SK-N-SH (cell line): ENCODE measurements around the gene BPIFA2. TPM values are rescaled to one million over a fixed set of nuclear protein-coding genes. Genes with fewer than 3 reads are reported as not detected.

Experiments
- CTCF ChIA-PET: fragments of 300-600, 350-600 bp; formaldehyde crosslinking; extraction: SDS; loops from one replicate; lab custom pipeline; 2021; lab: Yijun Ruan, JAX
- POLR2A ChIA-PET: fragments of 350-600 bp; sonication (Branson Sonifier 250); formaldehyde crosslinking; extraction: SDS; loops from one replicate; lab custom pipeline; 2020; ENCODE audit warnings: antibody characterized with exemption, inconsistent platforms; lab: Yijun Ruan, JAX
- DNase-seq: peaks from one replicate; pipeline ENCODE4 v3.0.0; 2012
- H2AFZ ChIP-seq: fragments of 200-600 bp; sonication (generic); 2 replicates; pipeline ENCODE4 v1.8.1; 2016; ENCODE audit warnings: antibody characterized with exemption, mild to moderate bottlenecking, low read depth
- H3F3A ChIP-seq: fragments of 200-600 bp; sonication (generic); replicated peaks from 2 replicates; pipeline ENCODE3; 2016; ENCODE audit warnings: antibody characterized with exemption, mild to moderate bottlenecking; ENCODE audit not compliant: insufficient read depth
- H3K27ac ChIP-seq, 2 experiments: fragments of 200-500 bp in 1 of 2; fragments of 200-600 bp in 1 of 2; sonication (Bioruptor generic) in 1 of 2; sonication (generic), shearing (Covaris generic) in 1 of 2; 2 replicates each; pipeline versions ENCODE4 v1.5.1 to v1.6.1; 2014 to 2016; ENCODE audit warnings: low read depth in 2 of 2, inconsistent platforms in 1 of 2, low read length in 1 of 2, mild to moderate bottlenecking in 1 of 2, mixed read lengths in 1 of 2
- H3K27me3 ChIP-seq: fragments of 200-600 bp; sonication (generic), shearing (Covaris generic); 2 replicates; pipeline ENCODE4 v1.6.1; 2016; ENCODE audit warnings: mixed run types; ENCODE audit not compliant: insufficient read depth
- H3K36me3 ChIP-seq, 2 experiments: fragments of 200-500 bp in 1 of 2; fragments of 200-600 bp in 1 of 2; sonication (Bioruptor generic) in 1 of 2; sonication (generic) in 1 of 2; replicated peaks in 1 of 2; 2 replicates each; pipeline versions ENCODE3 to v1.5.1; 2014 to 2016; ENCODE audit warnings: low read length in 1 of 2, mild to moderate bottlenecking in 1 of 2; ENCODE audit not compliant: insufficient read depth in 2 of 2, control insufficient read depth in 1 of 2
- H3K4me1 ChIP-seq, 2 experiments: fragments of 200-500 bp in 1 of 2; fragments of 200-600 bp in 1 of 2; sonication (Bioruptor generic) in 1 of 2; sonication (generic), shearing (Covaris generic) in 1 of 2; 2 replicates each; pipeline versions ENCODE4 v1.5.1 to v1.6.1; 2014 to 2016; ENCODE audit warnings: low read depth in 1 of 2, low read length in 1 of 2, mixed run types in 1 of 2; ENCODE audit not compliant: insufficient read depth in 2 of 2, control insufficient read depth in 1 of 2
- H3K4me2 ChIP-seq: fragments of 200-600 bp; sonication (generic), shearing (Covaris generic); 2 replicates; pipeline ENCODE4 v1.6.1; 2017; ENCODE audit warnings: mixed run types
- H3K4me3 ChIP-seq, 2 experiments: fragments of 200-500 bp in 1 of 2; fragments of 200-600 bp in 1 of 2; sonication (Bioruptor generic) in 1 of 2; sonication (generic), shearing (Covaris generic) in 1 of 2; 2 replicates each; pipeline versions ENCODE4 v1.5.1 to v1.8.1; 2014 to 2016; ENCODE audit warnings: low read depth in 2 of 2, inconsistent platforms in 1 of 2, low read length in 1 of 2, mild to moderate bottlenecking in 1 of 2, mixed read lengths in 1 of 2, moderate library complexity in 1 of 2
- H3K79me2 ChIP-seq: fragments of 200-600 bp; sonication (generic); 2 replicates; pipeline ENCODE4 v1.8.1; 2017; ENCODE audit warnings: mild to moderate bottlenecking; ENCODE audit not compliant: insufficient read depth
- H3K9ac ChIP-seq: fragments of 200-600 bp; sonication (generic); 2 replicates; pipeline ENCODE4 v1.6.1; 2017; ENCODE audit warnings: mixed run types
- H3K9me2 ChIP-seq: fragments of 200-600 bp; sonication (generic); 2 replicates; pipeline ENCODE4 v1.6.1; 2017; ENCODE audit warnings: mixed run types
- H3K9me3 ChIP-seq: fragments of 200-600 bp; sonication (generic); 2 replicates; pipeline ENCODE4 v1.6.1; 2017; ENCODE audit warnings: mixed run types, mild to moderate bottlenecking, moderate library complexity
- H4K20me1 ChIP-seq: fragments of 200-600 bp; sonication (generic); 2 replicates; pipeline ENCODE4 v1.6.1; 2017; ENCODE audit warnings: mild to moderate bottlenecking, mixed run types; ENCODE audit not compliant: insufficient read depth
- ELF1 ChIP-seq: IDR thresholded peaks from 2 replicates; pipeline ENCODE4 v1.4.0; 2012
- FOSL2 ChIP-seq: IDR thresholded peaks from 2 replicates; pipeline ENCODE4 v1.4.0; 2012; ENCODE audit warnings: low read depth, mild to moderate bottlenecking, moderate library complexity, borderline replicate concordance
- GATA2 ChIP-seq: sonication (generic); formaldehyde crosslinking; IDR thresholded peaks from 2 replicates; pipeline ENCODE4 v1.5.0; 2020; ENCODE audit warnings: mild to moderate bottlenecking, missing genetic modification reagents
- IRF3 ChIP-seq: fragments of 150-350 bp; IDR thresholded peaks from 2 replicates; pipeline ENCODE4 v1.6.1; 2016; ENCODE audit warnings: mild to moderate bottlenecking, low read depth, low read length
- JUND ChIP-seq: IDR thresholded peaks from 2 replicates; pipeline ENCODE4 v1.4.0; 2012
- MAX ChIP-seq: IDR thresholded peaks from 2 replicates; pipeline ENCODE4 v1.4.0; 2012; ENCODE audit warnings: low read depth
- MXI1 ChIP-seq: IDR thresholded peaks from 2 replicates; pipeline ENCODE4 v1.6.1; 2012; ENCODE audit warnings: mild to moderate bottlenecking, low read depth, low read length, improper control_type of control experiment
- NFIC ChIP-seq: IDR thresholded peaks from 2 replicates; pipeline ENCODE4 v1.4.0; 2012; ENCODE audit warnings: borderline replicate concordance
- NRF1 ChIP-seq: IDR thresholded peaks from 2 replicates; pipeline ENCODE4 v1.6.1; 2012; ENCODE audit warnings: low read depth, mild to moderate bottlenecking, low read length
- POLR2AphosphoS5 ChIP-seq: IDR thresholded peaks from 2 replicates; pipeline ENCODE4 v1.6.1; 2012; ENCODE audit warnings: low read depth, low read length
- RAD21 ChIP-seq: IDR thresholded peaks from 2 replicates; pipeline ENCODE4 v1.6.1; 2012; ENCODE audit warnings: mild to moderate bottlenecking, low read length
- RCOR1 ChIP-seq: fragments of 150-350 bp; IDR thresholded peaks from 2 replicates; pipeline ENCODE4 v1.6.1; 2017; ENCODE audit warnings: antibody characterized with exemption, low read length
- RFX5 ChIP-seq: IDR thresholded peaks from 2 replicates; pipeline ENCODE4 v1.6.1; 2012; ENCODE audit warnings: mild to moderate bottlenecking, improper control_type of control experiment, low read length
- RXRA ChIP-seq: IDR thresholded peaks from 2 replicates; pipeline ENCODE4 v1.4.0; 2012; ENCODE audit warnings: low read depth, mild to moderate bottlenecking, borderline replicate concordance
- SIN3A ChIP-seq: IDR thresholded peaks from 2 replicates; pipeline ENCODE4 v1.6.1; 2012; ENCODE audit warnings: low read depth, mild to moderate bottlenecking, low read length, moderate library complexity, borderline replicate concordance
- SMC3 ChIP-seq: IDR thresholded peaks from 2 replicates; pipeline ENCODE4 v1.6.1; 2012; ENCODE audit warnings: low read depth, low read length, improper control_type of control experiment
- TCF12 ChIP-seq: IDR thresholded peaks from 2 replicates; pipeline ENCODE4 v1.4.0; 2012
- TEAD4 ChIP-seq: IDR thresholded peaks from 2 replicates; pipeline ENCODE4 v1.4.0; 2012; ENCODE audit warnings: mild to moderate bottlenecking, borderline replicate concordance; ENCODE audit not compliant: insufficient read depth
- YY1 ChIP-seq: IDR thresholded peaks from 2 replicates; pipeline ENCODE4 v1.4.0; 2012; ENCODE audit warnings: low read depth, mild to moderate bottlenecking
- WGBS: methylation state at CpG from one replicate; pipeline ENCODE4 v1.1.6; 2017; ENCODE audit warnings: low lambda C conversion rate; 5-methylcytosine and 5-hydroxymethylcytosine counted together
- polyA plus RNA-seq, 3 experiments: library from polyadenylated mRNA; depleted of rRNA; stranded (reverse); fragments of >200 nt; gene quantifications; 2 replicates each; pipeline ENCODE4 v1.2.3, GENCODE V29; 2012
- TF ChIP-seq, protein P1 (sequence below): IDR thresholded peaks from 2 replicates; pipeline ENCODE4; 2012

Gene BPIFA2
- polyA plus RNA-seq, 1 of the 3 experiments (the other 2 are of a cell fraction): not detected

DNA sequence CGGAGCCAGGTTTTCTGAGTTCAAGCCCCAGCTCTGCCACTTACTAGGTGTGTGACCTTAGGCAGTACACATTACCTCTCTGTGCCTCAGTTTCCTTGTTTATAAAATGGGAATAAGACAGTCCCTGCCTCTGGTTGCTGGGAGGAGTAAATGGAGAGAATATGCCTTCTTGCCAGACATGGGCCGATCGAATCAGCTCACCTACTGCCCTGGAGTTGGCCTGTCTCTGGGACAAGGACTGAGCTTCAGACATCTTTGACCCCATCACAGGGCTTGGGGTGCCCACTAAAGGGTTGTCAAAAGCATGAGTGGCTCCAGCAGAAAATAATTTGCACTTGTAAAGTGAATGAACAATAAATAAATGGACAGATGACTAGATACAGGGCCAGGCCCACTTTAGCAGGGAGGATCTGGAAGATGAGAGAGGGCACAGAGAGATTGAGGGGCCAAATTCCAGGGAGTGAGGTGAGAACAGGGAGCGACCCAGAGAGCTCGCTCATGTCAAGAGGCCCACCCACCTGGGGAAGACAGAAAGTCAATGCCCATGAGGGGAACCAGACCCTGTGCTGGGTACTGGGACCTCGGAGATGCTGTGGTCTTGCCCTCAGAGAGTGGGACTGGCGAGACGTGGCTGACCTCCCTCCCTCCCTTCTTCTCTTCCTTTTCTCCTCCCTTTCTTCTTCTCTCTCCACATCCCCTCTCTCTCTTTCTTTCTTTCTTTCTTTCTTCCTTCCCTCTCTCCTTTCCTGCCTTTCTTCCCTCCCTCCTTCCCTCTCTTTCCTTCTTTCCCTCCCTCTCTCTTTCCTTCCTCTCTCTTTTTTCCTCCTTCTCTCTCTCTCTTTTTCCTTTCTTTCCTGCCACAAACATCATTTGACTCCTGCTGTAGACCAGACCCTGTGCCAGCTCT, 3.9 kb upstream of the BPIFA2 start:
- H2AFZ ChIP-seq: no peak overlapping the region
- no peaks in the 10 kb centered on the region for H3K9me2 ChIP-seq
- ChIA-PET CTCF (no interaction called here), POLR2A (no interaction called here)
- DNase-seq: no peak
- H3K4me1 ChIP-seq: no peaks in the 10 kb centered on the region
- H3K36me3 ChIP-seq: no peaks in the 10 kb centered on the region
- H3K4me3 ChIP-seq: no peak overlapping the region
- WGBS: 19% methylated on average over 8 of the region's 8 CpGs
- no peaks in the 10 kb centered on the region for H4K20me1 ChIP-seq
- no peaks in the 10 kb centered on the region for H3F3A ChIP-seq
- H3K9ac ChIP-seq: no peak overlapping the region
- no peaks in the 10 kb centered on the region for H3K9me3 ChIP-seq
- H3K4me2 ChIP-seq: no peak overlapping the region
- no peaks in the 10 kb centered on the region for H3K79me2 ChIP-seq
- H3K27ac ChIP-seq: no peak overlapping the region
- TF ChIP-seq RFX5 (no peak), SIN3A (no peak), NRF1 (no peak), SMC3 (no peak), MXI1 (no peak), JUND (no peak), ELF1 (no peak), RCOR1 (no peak), TCF12 (no peak), MAX (no peak), IRF3 (no peak)
- TF ChIP-seq, protein P1, sequence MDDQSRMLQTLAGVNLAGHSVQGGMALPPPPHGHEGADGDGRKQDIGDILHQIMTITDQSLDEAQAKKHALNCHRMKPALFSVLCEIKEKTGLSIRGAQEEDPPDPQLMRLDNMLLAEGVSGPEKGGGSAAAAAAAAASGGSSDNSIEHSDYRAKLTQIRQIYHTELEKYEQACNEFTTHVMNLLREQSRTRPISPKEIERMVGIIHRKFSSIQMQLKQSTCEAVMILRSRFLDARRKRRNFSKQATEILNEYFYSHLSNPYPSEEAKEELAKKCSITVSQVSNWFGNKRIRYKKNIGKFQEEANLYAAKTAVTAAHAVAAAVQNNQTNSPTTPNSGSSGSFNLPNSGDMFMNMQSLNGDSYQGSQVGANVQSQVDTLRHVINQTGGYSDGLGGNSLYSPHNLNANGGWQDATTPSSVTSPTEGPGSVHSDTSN: no peak
- TF ChIP-seq, all 33 proteins: peak for 0
- peaks cover 30% of the 10 kb centered on the region; the same call in 1 of the 2 replicates for H3K27me3 ChIP-seq

DNA sequence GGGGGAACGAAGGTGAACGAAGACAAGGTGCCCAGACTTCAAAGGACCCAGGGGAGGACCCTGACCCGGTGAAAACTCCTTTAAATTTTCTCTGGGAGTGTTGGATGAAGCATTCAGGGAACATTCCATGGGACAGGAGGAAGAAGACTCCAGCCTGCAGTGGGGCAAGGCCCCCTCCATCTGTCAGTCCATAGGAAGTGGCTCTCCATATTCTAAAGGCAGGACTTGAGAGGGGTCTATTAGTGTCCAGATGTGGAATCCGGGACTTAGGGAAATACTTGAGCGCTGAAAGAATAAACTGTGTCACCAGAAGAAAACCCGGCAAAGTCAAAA, 3.2 kb upstream of the BPIFA2 start:
- H3K4me3 ChIP-seq: no peak overlapping the region
- H4K20me1 ChIP-seq: no peaks in the 10 kb centered on the region
- H3K9me2 ChIP-seq: no peaks in the 10 kb centered on the region
- no peak overlapping the region for H3K9ac ChIP-seq
- no peaks in the 10 kb centered on the region for H3K79me2 ChIP-seq
- WGBS: 11% methylated on average over 6 of the region's 6 CpGs
- no peaks in the 10 kb centered on the region for H3K36me3 ChIP-seq
- no peaks in the 10 kb centered on the region for H3K4me1 ChIP-seq
- no peak for DNase-seq
- H3K27me3 ChIP-seq: peaks cover 30% of the 10 kb centered on the region; the same call in 1 of the 2 replicates
- H3K9me3 ChIP-seq: peaks cover 4% of the 10 kb centered on the region; the same call in 1 of the 2 replicates
- CTCF ChIA-PET: no interaction called here
- POLR2A ChIA-PET: no interaction called here
- H2AFZ ChIP-seq: no peak overlapping the region
- TF ChIP-seq GATA2 (CRISPR knock-in tag) (no peak), YY1 (no peak), MAX (no peak), TEAD4 (no peak), SIN3A (no peak), IRF3 (no peak), RXRA (no peak), RAD21 (no peak), POLR2AphosphoS5 (no peak), RFX5 (no peak), NFIC (no peak), FOSL2 (no peak), SMC3 (no peak)
- TF ChIP-seq, protein P1: no peak
- no peak overlapping the region for H3K4me2 ChIP-seq
- H3F3A ChIP-seq: no peaks in the 10 kb centered on the region
- H3K27ac ChIP-seq: no peak overlapping the region
